Head of caudate nucleus (tissue), 42 donors: ENCODE results near the gene NELL2.
"Not testable (repeated sequence)": the region's sequence is repeated elsewhere in the genome, so short reads cannot be mapped to it uniquely, and the experiment has no call there.

ENCODE experiments used
- DNase-seq, 42 donors: peaks; one replicate each; pipeline versions ENCODE4 v3.0.0 to v3.0.0-alpha.2; 2020 to 2021; ENCODE audit warnings: mixed read lengths in 7 of 42
- intact Hi-C: fragments of 100-400 bp; cut with DNase I; formaldehyde crosslinking; loops from one replicate; pipeline ENCODE4 v1.15.0; 2022

NELL2 gene

GRCh38 chr12:44875954-44876543 lies at the start of gene NELL2:
TSS of gene NELL2 (minus strand) at chr12:44876315. CDS start at chr12:44875869, 446 bp downstream.
- peak; percentile 27 to 90 (median 72) for DNase-seq
- intact Hi-C loops, result no loop called here

GRCh38 chr12:44921736-44922135 lies 45.6 kb upstream of the NELL2 start:
- peak in 14 of 42 donors; percentile 3 to 60 (median 34) for DNase-seq
- intact Hi-C loops, result no loop called here

GRCh38 chr12:44917141-44917540 lies 41.0 kb upstream of the NELL2 start:
- no peak for DNase-seq
- intact Hi-C loops, result no loop called here

GRCh38 chr12:44915958-44916357 lies 39.8 kb upstream of the NELL2 start:
- no peak for DNase-seq
- intact Hi-C loops, result no loop called here

- DNase-seq, result no peak
- intact Hi-C loops, result no loop called here
These were observed 28.2 kb upstream of the NELL2 start for GRCh38 chr12:44904321-44904720.

GRCh38 chr12:44898108-44898507 lies 22.0 kb upstream of the NELL2 start:
- DNase-seq, intact Hi-C loops: not testable (repeated sequence)

GRCh38 chr12:44889926-44890325 lies 13.8 kb upstream of the NELL2 start:
- no peak for DNase-seq
- intact Hi-C loops, result no loop called here

GRCh38 chr12:44889162-44889561 lies 13.0 kb upstream of the NELL2 start:
- intact Hi-C loops, result no loop called here
- no peak for DNase-seq

- intact Hi-C loops, result no loop called here
- DNase-seq, result no peak
These were observed 9.8 kb upstream of the NELL2 start for GRCh38 chr12:44885902-44886301.

GRCh38 chr12:44881197-44881596 lies 5.1 kb upstream of the NELL2 start:
- intact Hi-C loops, result no loop called here
- DNase-seq, result no peak

GRCh38 chr12:44876544-44877410 lies 662 bp upstream of the NELL2 start:
- intact Hi-C loops, result no loop called here
- peak in 38 of 42 donors; percentile 2 to 64 (median 30) for DNase-seq

- intact Hi-C loops, result no loop called here
- peak in 34 of 42 donors; percentile 6 to 68 (median 22) for DNase-seq
These were observed 630 bp downstream of the NELL2 start for GRCh38 chr12:44875417-44875953.

- intact Hi-C loops, result no loop called here
- peak in 18 of 42 donors; percentile 4 to 48 (median 16) for DNase-seq
These were observed 1.1 kb downstream of the NELL2 start for GRCh38 chr12:44874981-44875416.

GRCh38 chr12:44873898-44874297 lies 2.2 kb downstream of the NELL2 start:
- DNase-seq, result peak in 1 of 42 donors; percentile 5
- intact Hi-C loops, result no loop called here

GRCh38 chr12:44869503-44869902 lies 6.6 kb downstream of the NELL2 start:
- no peak for DNase-seq
- intact Hi-C loops, result no loop called here

GRCh38 chr12:44863867-44864266 lies 12.2 kb downstream of the NELL2 start:
- intact Hi-C loops, result no loop called here

GRCh38 chr12:44859998-44860689 lies 16.0 kb downstream of the NELL2 start:
- DNase-seq, result no peak
- intact Hi-C loops, result no loop called here

More at GRCh38 chr12:44863867-44864266, 12.2 kb downstream of the NELL2 start:
- DNase-seq, result no peak

- DNase-seq, result no peak
- intact Hi-C loops, result no loop called here
These were observed 17.8 kb downstream of the NELL2 start for GRCh38 chr12:44858226-44858855.

- intact Hi-C loops, result no loop called here
- no peak for DNase-seq
These were observed 23.6 kb downstream of the NELL2 start for GRCh38 chr12:44852483-44852882.
